HG03565 (cell line): ENCODE measurements around the gene KRTAP10-3.
"Not testable (repeated sequence)": the region's sequence is repeated elsewhere in the genome, so short reads cannot be mapped to it uniquely, and the experiment has no call there.

Experiments used
- ATAC-seq: cut with Tn5 transposase; IDR thresholded peaks from one replicate; pipeline ENCODE4 v1.9.1; 2021; ENCODE audit warnings: mild to moderate bottlenecking, moderate library complexity; ENCODE audit not compliant: unreplicated experiment

The KRTAP10-3 gene

GRCh38 chr21:44558695-44559094 is at the start of gene KRTAP10-3:
KRTAP10-3 (minus strand) TSS chr21:44558795; CDS start chr21:44558715, 80 bp downstream.
- no peak for ATAC-seq

- no peak for ATAC-seq
These were observed 47.9 kb upstream of the KRTAP10-3 start for GRCh38 chr21:44606495-44606894.

GRCh38 chr21:44603911-44604310 is 45.3 kb upstream of the KRTAP10-3 start:
- ATAC-seq: no peak

- ATAC-seq: no peak
These were observed 44.7 kb upstream of the KRTAP10-3 start for GRCh38 chr21:44603109-44603875.

GRCh38 chr21:44602463-44602850 is 43.9 kb upstream of the KRTAP10-3 start:
- ATAC-seq: no peak

- no peak for ATAC-seq
These were observed 43.2 kb upstream of the KRTAP10-3 start for GRCh38 chr21:44601596-44602462.

GRCh38 chr21:44601091-44601490 is 42.5 kb upstream of the KRTAP10-3 start:
- ATAC-seq: not testable (repeated sequence)

- not testable (repeated sequence) for ATAC-seq
These were observed 41.8 kb upstream of the KRTAP10-3 start, which contains the start of gene KRTAP10-7 for GRCh38 chr21:44600118-44600978. KRTAP10-7 (plus strand) TSS chr21:44600597; CDS start chr21:44600622, 25 bp downstream.

GRCh38 chr21:44599264-44600029 is 40.9 kb upstream of the KRTAP10-3 start:
- no peak for ATAC-seq

- no peak for ATAC-seq
These were observed 39.5 kb upstream of the KRTAP10-3 start for GRCh38 chr21:44598061-44598460.

GRCh38 chr21:44596068-44596725 is 37.6 kb upstream of the KRTAP10-3 start:
- ATAC-seq: no peak

GRCh38 chr21:44595524-44595923 is 36.9 kb upstream of the KRTAP10-3 start:
- no peak for ATAC-seq

GRCh38 chr21:44594406-44594916 is 35.9 kb upstream of the KRTAP10-3 start:
- ATAC-seq: no peak

GRCh38 chr21:44593598-44594405 is 35.2 kb upstream of the KRTAP10-3 start:
- ATAC-seq: no peak

GRCh38 chr21:44592446-44593311 is 34.1 kb upstream of the KRTAP10-3 start, which contains the start of gene KRTAP10-6:
KRTAP10-6 (minus strand) TSS chr21:44592505; CDS start chr21:44592484, 21 bp downstream.
- ATAC-seq: no peak

GRCh38 chr21:44591801-44592130 is 33.2 kb upstream of the KRTAP10-3 start:
- not testable (repeated sequence) for ATAC-seq
